Metanephros (tissue), 2 donors: Measurements from ENCODE around the gene SSX5. TPM values are rescaled to one million over a fixed set of nuclear protein-coding genes. Genes with fewer than 3 reads are reported as not detected.

ENCODE experiments used
- small RNA-seq: library from RNA; depleted of rRNA; stranded (forward); fragments of <200 nt; gene quantifications from one replicate; pipeline ENCODE3, GENCODE V24; 2014; ENCODE audit warnings: low replicate concordance
- total RNA-seq: library from RNA; depleted of rRNA; stranded (reverse); fragments of >200 nt; gene quantifications from one replicate; pipeline ENCODE4 v1.2.3, GENCODE V29; 2014

SSX5 gene
- total RNA-seq: not detected

GRCh38 chrX:48196745-48197201, at the start of gene SSX5:
SSX5 (minus strand) TSS chrX:48196795; CDS start chrX:48195358, 1,437 bp downstream.

Small RNA genes lying within 50 kb of the gene (small RNA-seq; reads per million reads assigned to genes)
- not detected for gene AC245047.3
- not detected for gene AC245047.7
- not detected for gene RNA5SP503
- not detected for gene RNU6-707P

Other genes starting within 250 kb of the SSX5 start
- 6.5 TPM for gene ZNF182, start 192.8 kb downstream of the SSX5 start, total RNA-seq
- not detected for gene SPACA5, start 189.8 kb downstream of the SSX5 start, total RNA-seq
- 3.4 TPM for gene ZNF630, start 125.2 kb downstream of the SSX5 start, total RNA-seq
- not detected for gene SPACA5B, start 66.2 kb downstream of the SSX5 start, total RNA-seq
- gene SSX1, start 58.6 kb upstream of the SSX5 start, total RNA-seq: not detected
- not detected for gene SSX3, start 159.9 kb upstream of the SSX5 start, total RNA-seq
- not detected for gene SSX4, start 186.7 kb upstream of the SSX5 start, total RNA-seq
- not detected for gene SSX4B, start 215.2 kb upstream of the SSX5 start, total RNA-seq